ENCODE results near the gene NFE2L3. TPM values are rescaled to one million over a fixed set of nuclear protein-coding genes. Genes with fewer than 3 reads are reported as not detected.

NFE2L3 gene
- total and polyA plus RNA-seq, 9 of the 15 experiments (the other 6 are each of a cell fraction or from before 2014, with no cell fraction given): 2.9 to 16.9 (median 12.4) TPM

DNA sequence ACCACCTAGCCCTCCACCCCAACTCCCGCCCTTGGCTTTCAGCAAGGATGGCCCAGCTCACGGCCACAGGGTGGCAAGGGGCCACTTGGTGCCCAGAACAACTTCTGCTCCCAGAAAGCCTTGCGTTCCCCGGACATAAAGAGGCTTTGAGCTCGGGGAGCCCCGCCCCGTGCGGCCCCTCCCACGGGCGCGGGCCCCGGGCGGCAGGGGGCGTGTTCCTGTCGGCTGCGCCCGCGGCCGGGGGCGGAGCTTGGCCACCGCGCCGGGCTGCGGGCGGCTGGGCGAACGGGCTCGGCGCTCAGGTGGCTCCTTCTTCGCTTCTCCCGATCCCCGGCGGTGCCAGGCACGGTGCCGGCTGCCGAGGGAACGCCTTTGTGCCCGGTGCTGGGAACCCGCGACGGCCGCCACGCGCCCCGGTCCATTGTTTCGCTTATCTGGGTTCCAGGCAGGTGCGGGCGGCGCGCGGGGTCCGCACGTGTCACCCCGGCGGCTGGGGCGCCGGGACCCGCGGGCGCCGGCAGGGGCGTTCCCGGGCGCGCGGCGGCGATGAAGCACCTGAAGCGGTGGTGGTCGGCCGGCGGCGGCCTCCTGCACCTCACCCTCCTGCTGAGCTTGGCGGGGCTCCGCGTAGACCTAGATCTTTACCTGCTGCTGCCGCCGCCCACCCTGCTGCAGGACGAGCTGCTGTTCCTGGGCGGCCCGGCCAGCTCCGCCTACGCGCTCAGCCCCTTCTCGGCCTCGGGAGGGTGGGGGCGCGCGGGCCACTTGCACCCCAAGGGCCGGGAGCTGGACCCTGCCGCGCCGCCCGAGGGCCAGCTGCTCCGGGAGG, at the start of gene NFE2L3 (continued):
- TF ChIP-seq MTF1 (CRISPR knock-in tag; IDR thresholded peaks at IDR 0.05; ENCODE audit: borderline replicate concordance) (no peak), MEIS2 (IDR thresholded peaks at IDR 0.05; ENCODE audit: partially characterized antibody) (no peak), ARHGAP35 (IDR thresholded peaks at IDR 0.05; ENCODE audit: partially characterized antibody) (no peak), ZNF140 (CRISPR knock-in tag; IDR thresholded peaks at IDR 0.05) (no peak), PURB (CRISPR knock-in tag; IDR thresholded peaks at IDR 0.05; ENCODE audit: low read depth) (no peak), TAF9B (IDR thresholded peaks at IDR 0.05; ENCODE audit: partially characterized antibody) (no peak), MAFF (IDR thresholded peaks at IDR 0.05; ENCODE audit: low read length) (no peak), ELF1 (tag; IDR thresholded peaks at IDR 0.05) (peak; percentile 52), POLR2B (IDR thresholded peaks at IDR 0.05; ENCODE audit: low read depth, partially characterized antibody) (peak; percentile 31), NRF1 (conservative IDR thresholded peaks at IDR 0.05 in 1 of 2, IDR thresholded peaks at IDR 0.05 in 1 of 2) (peak; percentile 40 to 62; a peak in 2 of 4 replicates), ESRRB (CRISPR knock-in tag; IDR thresholded peaks at IDR 0.05; ENCODE audit: borderline replicate concordance) (no peak), SRSF1 (IDR thresholded peaks at IDR 0.05; ENCODE audit: low read depth, low read length) (no peak), MBD2 (IDR thresholded peaks at IDR 0.05; ENCODE audit: borderline replicate concordance, low read depth) (no peak), HNRNPLL (IDR thresholded peaks at IDR 0.05; ENCODE audit: low read depth, low read length, poor library complexity, severe bottlenecking) (no peak), PPARD (CRISPR knock-in tag; IDR thresholded peaks at IDR 0.05) (no peak), ZNF239 (CRISPR knock-in tag; IDR thresholded peaks at IDR 0.05) (peak; percentile 54; the same call in 1 of the 2 replicates), SRF (CRISPR knock-in tag; IDR thresholded peaks at IDR 0.05) (no peak), HDAC3 (IDR thresholded peaks at IDR 0.05; ENCODE audit: borderline replicate concordance, partially characterized antibody) (no peak)
- TF ChIP-seq, protein P1, sequence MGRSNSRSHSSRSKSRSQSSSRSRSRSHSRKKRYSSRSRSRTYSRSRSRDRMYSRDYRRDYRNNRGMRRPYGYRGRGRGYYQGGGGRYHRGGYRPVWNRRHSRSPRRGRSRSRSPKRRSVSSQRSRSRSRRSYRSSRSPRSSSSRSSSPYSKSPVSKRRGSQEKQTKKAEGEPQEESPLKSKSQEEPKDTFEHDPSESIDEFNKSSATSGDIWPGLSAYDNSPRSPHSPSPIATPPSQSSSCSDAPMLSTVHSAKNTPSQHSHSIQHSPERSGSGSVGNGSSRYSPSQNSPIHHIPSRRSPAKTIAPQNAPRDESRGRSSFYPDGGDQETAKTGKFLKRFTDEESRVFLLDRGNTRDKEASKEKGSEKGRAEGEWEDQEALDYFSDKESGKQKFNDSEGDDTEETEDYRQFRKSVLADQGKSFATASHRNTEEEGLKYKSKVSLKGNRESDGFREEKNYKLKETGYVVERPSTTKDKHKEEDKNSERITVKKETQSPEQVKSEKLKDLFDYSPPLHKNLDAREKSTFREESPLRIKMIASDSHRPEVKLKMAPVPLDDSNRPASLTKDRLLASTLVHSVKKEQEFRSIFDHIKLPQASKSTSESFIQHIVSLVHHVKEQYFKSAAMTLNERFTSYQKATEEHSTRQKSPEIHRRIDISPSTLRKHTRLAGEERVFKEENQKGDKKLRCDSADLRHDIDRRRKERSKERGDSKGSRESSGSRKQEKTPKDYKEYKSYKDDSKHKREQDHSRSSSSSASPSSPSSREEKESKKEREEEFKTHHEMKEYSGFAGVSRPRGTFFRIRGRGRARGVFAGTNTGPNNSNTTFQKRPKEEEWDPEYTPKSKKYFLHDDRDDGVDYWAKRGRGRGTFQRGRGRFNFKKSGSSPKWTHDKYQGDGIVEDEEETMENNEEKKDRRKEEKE (IDR thresholded peaks at IDR 0.05; ENCODE audit: borderline replicate concordance in 1 of 2, control insufficient read depth in 1 of 2, low read depth in 2 of 2, low read length in 1 of 2): no peak
- TF ChIP-seq, protein P2, sequence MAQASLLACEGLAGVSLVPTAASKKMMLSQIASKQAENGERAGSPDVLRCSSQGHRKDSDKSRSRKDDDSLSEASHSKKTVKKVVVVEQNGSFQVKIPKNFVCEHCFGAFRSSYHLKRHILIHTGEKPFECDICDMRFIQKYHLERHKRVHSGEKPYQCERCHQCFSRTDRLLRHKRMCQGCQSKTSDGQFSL (CRISPR knock-in tag; IDR thresholded peaks at IDR 0.05): no peak
- TF ChIP-seq, protein P2 (tag; IDR thresholded peaks at IDR 0.05): no peak
- TF ChIP-seq, protein P3, sequence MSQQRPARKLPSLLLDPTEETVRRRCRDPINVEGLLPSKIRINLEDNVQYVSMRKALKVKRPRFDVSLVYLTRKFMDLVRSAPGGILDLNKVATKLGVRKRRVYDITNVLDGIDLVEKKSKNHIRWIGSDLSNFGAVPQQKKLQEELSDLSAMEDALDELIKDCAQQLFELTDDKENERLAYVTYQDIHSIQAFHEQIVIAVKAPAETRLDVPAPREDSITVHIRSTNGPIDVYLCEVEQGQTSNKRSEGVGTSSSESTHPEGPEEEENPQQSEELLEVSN (IDR thresholded peaks at IDR 0.05; ENCODE audit: borderline replicate concordance in 1 of 2, extremely low read depth in 1 of 2, insufficient read depth in 1 of 2, insufficient read length in 1 of 2, low read depth in 1 of 2, low read length in 1 of 2, poor library complexity in 1 of 2, severe bottlenecking in 1 of 2): peak in 1 of 2 experiments; percentile 79
